ENCODE results near the gene MYO5B.

MYO5B gene

DNA sequence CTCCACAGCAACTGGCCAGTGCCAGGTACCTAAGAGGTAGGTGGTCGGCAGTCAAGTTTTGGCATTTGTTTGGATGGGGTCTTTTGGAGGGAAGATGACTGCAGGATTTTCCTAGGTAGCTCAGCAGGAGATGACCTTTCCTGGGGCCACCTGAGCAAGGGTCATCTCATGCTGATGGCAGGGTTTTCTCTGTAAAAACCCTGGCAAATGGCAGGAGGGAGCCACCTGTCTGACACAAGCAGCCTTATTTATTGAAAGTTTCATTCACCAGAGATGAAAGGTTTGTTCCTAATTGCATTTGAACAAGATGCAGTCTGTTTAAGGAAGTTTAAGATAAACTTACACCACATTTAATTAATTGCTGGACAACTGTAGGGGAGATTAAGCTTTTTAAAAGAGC lies 350.0 kb downstream of the MYO5B start:
- TF ChIP-seq CTCF (conservative IDR thresholded peaks at IDR 0.05; ENCODE audit: control insufficient read depth, insufficient read depth, low read depth, low read length) = no peak
- H3K4me3 ChIP-seq (ENCODE audit: control insufficient read depth, low read depth, low read length) = no peak overlapping the region
- no peak for DNase-seq (ENCODE audit: low read depth)

DNA sequence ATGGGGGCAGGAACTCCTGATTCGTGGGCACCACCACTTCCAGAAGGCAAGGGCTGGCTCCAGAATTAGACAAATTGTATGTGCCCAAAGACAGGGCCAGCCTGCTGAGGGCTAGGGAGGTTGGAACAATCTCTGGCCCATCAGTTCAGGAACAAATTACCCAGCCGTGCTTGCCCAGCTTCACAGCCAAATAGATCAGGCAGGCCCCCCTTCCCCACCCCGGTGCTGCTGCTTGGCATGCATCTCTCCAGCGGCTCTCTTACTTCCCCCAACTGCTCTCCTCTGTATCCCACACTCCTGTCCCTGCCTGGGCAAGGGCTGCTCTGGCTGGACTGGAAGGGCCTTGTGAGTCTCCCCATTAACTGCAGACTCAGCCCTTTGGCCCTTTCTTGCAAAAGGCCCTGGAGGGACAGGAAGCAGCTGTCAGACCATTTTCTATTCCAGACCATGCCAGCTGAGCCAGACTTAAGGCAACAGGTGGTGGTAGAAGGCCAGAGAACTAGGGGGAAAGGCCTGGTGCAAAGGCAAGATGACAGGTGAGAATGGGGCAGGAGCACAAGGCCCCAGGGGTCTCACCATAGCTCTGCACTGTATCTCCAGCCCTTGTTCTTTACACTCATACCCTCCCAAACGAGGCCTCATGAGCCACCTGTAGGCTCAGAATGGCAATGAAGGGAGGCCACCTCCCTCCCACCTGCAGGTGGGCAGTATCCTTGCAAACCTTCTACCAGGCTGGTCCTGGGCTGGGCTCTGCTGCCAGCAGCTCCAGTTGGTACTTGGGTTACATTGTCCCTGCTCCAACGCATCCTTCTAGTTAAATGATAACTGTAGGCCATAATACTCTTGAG lies 350.9 kb downstream of the MYO5B start:
- no peak overlapping the region for H3K4me3 ChIP-seq (ENCODE audit: control insufficient read depth, low read depth, low read length)
- no peak for DNase-seq (ENCODE audit: low read depth)
- no peak for TF ChIP-seq CTCF (conservative IDR thresholded peaks at IDR 0.05; ENCODE audit: control insufficient read depth, insufficient read depth, low read depth, low read length)

DNA sequence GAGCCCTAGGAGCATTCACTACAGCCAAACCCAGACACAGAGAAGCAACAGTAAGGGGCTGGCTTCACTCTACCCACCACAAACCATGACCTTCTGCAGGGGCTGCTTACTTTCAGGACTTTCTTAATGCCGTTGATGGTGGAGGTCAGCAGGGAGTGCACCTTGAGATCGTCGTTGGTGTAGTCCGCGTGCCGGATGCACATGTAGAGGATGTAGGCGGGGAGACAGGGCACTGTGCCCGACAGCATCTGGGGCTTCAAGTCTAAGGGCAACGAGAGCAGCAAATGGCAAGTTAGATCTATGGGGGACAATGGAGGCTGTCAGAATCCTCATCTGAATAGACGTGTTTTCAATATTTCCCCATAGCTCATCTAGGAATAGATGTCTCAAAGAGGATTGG lies 351.8 kb downstream of the MYO5B start:
- DNase-seq (ENCODE audit: low read depth) = no peak
- no peak overlapping the region for H3K4me3 ChIP-seq (ENCODE audit: control insufficient read depth, low read depth, low read length)
- TF ChIP-seq CTCF (conservative IDR thresholded peaks at IDR 0.05; ENCODE audit: control insufficient read depth, insufficient read depth, low read depth, low read length) = no peak

GRCh38 chr18:49842656-49843055 lies 352.3 kb downstream of the MYO5B start:
- no peak overlapping the region for H3K4me3 ChIP-seq (ENCODE audit: control insufficient read depth, low read depth, low read length)
- no peak for TF ChIP-seq CTCF (conservative IDR thresholded peaks at IDR 0.05; ENCODE audit: control insufficient read depth, insufficient read depth, low read depth, low read length)
- no peak for DNase-seq (ENCODE audit: low read depth)

DNA sequence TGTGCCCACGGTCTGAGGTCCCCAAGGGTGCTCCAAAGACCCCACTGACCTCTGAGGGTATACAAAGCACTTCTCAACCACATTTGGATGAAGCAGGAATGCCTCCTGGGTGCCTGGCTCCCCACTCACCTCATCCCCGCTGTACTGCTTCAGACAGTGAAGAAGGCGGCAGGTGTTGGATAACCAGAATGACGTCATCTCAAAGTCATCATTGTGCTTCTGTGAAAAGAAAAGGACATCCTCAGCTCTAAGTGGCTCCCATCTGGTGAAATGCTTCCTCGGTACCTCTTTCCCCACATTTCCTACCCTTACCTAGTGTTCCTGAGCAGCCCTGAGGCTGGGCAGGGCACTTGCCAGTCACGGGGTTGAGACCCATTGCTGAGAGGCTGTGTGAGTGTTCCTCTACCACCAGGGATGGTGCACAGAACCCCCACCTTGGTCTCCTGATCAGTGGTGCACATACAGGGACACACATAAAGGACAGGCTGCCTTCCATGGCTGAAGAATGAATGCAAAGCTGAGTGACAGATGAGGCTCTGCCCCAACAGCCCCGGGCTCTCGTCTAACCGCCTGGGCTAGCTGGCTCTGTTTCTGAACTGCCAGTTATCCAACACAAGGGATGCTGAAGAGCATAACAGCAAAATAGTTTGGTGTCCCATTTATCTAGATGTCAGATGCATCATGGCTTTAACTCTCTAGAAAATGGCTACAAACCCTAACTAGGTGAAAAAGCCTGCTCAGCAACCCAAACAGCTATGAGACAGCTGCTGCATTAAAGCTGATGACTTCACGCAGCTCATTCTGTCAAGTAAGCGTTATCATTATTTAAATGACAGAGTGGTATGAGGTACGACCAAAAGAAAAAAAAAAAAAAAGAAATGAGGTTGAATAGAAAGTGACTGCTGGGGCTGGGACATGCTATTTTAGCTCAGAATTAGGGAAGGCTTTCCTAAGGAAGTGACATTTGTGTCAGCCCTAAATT lies 353.4 kb downstream of the MYO5B start:
- no peak overlapping the region for H3K4me3 ChIP-seq (ENCODE audit: control insufficient read depth, low read depth, low read length)
- DNase-seq (ENCODE audit: low read depth) = no peak
- no peak for TF ChIP-seq CTCF (conservative IDR thresholded peaks at IDR 0.05; ENCODE audit: control insufficient read depth, insufficient read depth, low read depth, low read length)

- peak; percentile 19 for DNase-seq (ENCODE audit: low read depth)
- TF ChIP-seq CTCF (conservative IDR thresholded peaks at IDR 0.05; ENCODE audit: control insufficient read depth, insufficient read depth, low read depth, low read length) = no peak
- H3K4me3 ChIP-seq (ENCODE audit: control insufficient read depth, low read depth, low read length) = no peak overlapping the region
These were observed 355.9 kb downstream of the MYO5B start for GRCh38 chr18:49839012-49839411.
